Stimulated activated CD8-positive, alpha-beta memory T cell treated with anti-CD3 and anti-CD28 coated beads, Interleukin-4, amount 100 ng/mL, for 4 hours (primary cell): ENCODE results near the gene AGA.

ENCODE experiments used
- DNase-seq, 2 donors: peaks; one replicate each; pipeline ENCODE4 v3.0.0-alpha.2; 2020; ENCODE audit warnings: low read depth in 2 of 2, low spot score in 1 of 2

AGA gene

GRCh38 chr4:177447417-177448004, 5.3 kb upstream of the AGA start:
- DNase-seq: no peak

- DNase-seq: no peak
Observed at GRCh38 chr4:177446586-177446985, 4.3 kb upstream of the AGA start.

DNA sequence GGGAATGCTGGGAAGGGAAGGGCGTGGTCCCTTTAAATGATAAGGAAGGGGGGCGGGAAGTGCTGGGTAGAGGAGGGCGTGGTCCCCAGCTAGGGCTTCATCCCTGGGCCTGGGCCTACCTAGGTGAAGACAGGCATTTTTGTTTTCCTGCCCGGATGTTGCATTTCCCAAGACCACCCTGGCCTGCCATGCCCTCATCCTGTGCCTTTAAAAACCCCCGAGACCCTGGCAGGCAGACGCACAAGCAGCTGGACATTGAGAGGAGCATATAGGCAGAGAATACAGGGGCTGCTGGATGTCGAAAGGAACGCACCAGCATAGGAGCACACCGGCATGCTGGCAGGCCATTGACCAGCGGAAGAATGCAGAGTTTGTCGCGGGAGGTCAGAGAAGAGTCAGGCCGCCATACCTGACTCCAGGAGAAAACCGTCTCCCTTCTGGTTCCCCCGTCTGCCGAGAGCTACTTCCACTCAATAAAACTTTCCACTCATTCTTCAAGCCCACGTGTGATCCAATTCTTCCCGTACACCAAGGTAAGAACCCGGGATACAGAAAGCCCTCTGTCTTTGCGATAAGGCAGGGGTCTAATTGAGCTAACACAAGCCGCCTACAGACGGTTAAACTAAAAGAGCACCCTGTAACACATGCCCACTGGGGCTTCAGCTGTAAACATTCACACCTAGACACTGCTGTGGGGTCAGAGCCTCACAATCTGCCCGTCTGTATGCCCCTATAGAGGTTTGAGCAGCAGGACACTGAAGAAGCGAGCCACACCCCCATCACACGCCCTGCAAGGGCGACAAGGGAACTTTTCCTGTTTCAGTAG, 2.9 kb upstream of the AGA start:
- DNase-seq: no peak

GRCh38 chr4:177441061-177441802, 1.0 kb downstream of the AGA start:
- DNase-seq: no peak

GRCh38 chr4:177436456-177436855, 5.8 kb downstream of the AGA start:
- DNase-seq: no peak

DNA sequence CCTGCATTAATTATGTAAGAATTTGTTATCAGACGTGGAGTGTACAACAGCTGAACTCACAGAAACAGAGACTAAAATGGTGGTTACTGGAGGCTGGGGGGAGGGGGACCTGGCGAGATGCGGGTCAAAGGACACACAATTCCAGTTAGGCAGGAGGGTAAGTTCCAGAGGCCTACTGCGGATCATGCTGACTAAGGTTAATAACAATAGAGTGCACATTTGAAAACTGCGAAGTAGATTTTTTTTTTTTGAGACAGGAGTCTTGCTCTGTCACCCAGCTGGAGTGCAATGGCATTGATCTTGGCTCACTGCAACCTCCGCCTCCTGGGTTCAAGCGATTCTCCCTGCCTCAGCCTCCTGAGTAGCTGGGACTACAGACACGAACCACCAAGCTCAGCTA, 7.6 kb downstream of the AGA start:
- no peak for DNase-seq

- no peak for DNase-seq
Observed at GRCh38 chr4:177427192-177427591, 15.0 kb downstream of the AGA start.

- DNase-seq: no peak
Observed at GRCh38 chr4:177419434-177419833, 22.8 kb downstream of the AGA start.

- DNase-seq: no peak
Observed at GRCh38 chr4:177413656-177414055, 28.6 kb downstream of the AGA start.

DNA sequence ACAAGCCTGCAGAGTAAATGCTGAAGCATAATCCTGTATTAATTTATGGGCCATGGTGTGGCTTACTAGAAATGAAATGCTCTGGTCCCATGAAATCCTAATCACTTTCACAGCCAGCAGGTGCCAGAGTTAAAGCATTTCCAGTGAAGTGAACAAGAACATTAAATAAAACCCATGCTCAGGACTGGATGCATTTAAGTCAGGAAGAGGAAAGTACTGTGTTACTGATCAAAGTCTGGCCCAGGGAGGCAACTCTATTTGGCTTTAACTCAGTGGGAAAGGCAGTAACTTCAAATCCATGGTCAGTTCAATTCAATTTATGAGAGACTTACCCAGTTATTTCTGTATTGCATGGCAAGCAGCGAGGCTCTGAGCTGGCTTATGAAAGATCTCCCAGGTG, 29.2 kb downstream of the AGA start:
- no peak for DNase-seq

DNA sequence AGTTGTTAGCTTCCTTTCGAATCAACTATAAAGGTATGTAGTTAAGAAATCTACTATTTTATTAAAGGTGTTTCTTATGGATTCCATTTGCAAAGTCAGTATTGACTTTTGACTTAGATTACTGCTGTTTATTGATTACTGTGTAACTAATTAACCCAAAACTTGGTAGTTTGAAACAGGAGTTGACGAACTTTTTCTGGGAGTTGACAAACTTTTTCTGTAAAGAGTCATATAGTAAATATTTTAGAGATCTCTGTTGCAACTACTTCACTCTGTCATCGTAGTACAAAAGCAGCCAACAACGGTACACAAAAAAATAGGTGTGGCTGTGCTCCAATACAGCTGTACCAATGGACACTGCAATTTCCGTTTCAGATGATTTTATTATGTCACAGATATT, 30.2 kb downstream of the AGA start:
- DNase-seq: no peak

- DNase-seq: no peak
Observed at GRCh38 chr4:177410566-177410965, 31.7 kb downstream of the AGA start.

DNA sequence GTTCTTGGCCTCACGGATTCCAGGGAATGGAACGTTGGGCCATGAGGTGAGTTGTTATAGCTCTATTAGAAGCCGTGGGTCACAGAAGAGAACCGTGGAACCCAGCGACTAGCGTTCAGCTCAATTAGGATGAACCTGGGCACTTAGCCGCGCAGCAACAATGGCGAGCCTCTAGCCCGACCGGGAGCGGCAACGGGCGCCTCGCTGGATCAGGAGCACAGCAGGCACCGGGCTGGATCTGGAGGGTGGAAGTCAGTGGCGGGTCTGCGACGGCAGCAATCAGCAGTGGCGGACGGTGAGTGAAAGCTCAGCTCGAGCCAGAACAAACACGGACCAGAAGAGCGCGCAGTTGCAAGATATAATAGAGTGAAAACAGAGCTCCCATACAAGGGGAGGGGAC, 34.2 kb downstream of the AGA start:
- no peak for DNase-seq

- DNase-seq: no peak
Observed at GRCh38 chr4:177405508-177405907, 36.7 kb downstream of the AGA start.

GRCh38 chr4:177404986-177405385, 37.3 kb downstream of the AGA start:
- no peak for DNase-seq

DNA sequence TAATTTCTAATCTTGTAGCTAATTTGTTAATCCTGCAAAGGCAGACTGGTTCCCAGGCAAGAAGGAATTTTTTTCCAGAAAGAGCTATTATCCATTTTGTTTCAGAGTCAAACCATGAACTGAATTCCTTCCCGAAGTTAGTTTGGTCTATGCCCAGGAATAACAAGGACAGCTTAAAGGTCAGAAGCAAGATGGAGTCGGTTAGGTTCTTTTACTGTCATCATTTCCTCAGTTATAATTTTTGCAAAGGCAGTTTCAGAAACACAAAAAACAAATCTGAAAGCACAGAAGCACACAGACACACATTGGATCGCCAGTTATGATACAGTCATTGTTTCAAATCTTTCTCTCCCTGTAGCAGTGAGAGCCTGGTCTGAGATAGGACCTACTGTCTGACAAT, 37.9 kb downstream of the AGA start:
- DNase-seq: no peak

DNA sequence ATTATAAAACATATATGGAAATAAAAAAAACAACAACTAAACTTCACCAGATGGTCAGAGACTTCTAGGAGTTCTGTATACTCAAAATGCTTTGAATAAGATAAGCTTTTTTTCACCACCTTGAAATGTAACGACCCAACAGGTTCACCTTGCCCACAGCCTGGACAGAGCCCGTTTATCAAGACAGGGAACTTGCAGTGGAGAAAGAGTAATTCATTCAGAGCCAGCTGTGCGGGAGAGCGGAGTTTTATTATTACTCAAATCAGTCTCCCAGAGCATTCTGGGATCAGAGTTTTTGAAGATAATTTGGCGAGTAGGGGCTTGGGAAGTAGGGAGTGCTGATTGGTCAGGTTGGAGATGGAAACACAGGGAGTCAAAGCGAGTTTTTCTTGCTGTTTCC, 38.5 kb downstream of the AGA start:
- no peak for DNase-seq

DNA sequence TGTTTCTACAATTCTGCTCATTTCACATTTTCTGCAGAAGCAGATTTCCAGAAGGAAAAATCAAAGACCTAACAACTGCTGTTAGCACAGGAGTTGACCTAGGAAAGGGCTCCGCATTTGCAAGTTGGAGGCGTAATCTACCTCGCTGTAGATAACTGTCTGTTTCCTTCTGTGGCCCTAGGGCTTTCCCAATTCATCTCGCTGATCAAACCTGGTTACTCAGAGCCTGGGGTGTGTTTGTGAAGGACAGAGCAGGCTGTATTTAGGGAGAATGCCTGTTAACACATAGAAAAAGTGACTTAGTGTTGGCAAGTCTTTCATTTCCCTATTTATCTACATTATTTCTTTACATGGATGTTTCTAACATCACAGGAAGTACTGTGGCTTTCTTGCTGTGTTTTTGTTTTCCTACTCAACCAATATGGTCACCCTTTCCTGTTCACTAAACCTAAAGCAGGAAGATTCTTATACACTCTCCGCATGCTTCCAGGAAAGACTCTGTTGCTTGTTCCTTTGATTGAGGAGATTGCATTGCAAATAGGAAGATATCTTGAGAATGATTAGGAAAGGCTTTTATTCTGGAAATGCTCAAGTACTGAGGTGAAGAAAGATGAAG, 40.5 kb downstream of the AGA start:
- no peak for DNase-seq

DNA sequence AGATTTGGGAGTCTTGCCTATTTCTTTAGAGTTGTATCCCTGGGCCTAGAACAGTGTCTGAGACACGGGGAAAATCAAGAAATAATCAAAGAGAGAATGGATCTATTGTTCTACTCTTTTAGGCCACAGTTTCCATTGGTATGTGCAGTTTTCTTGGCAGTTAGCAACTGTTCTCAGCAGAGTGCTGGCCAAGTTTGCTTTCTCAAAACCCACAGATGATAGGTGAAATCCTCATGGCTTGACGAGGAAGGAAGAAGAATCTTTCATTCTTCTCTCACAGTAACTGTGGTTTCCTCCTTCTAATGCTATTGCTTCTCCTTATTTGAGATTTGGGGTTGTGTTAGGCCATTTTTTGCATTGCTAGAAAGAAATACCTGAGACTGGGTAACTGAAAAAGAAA, 42.2 kb downstream of the AGA start:
- no peak for DNase-seq

- no peak for DNase-seq
Observed at GRCh38 chr4:177396352-177396751, 45.9 kb downstream of the AGA start.

GRCh38 chr4:177393236-177393635, 49.0 kb downstream of the AGA start:
- DNase-seq: no peak

- no peak for DNase-seq
Observed at GRCh38 chr4:177391953-177392352, 50.3 kb downstream of the AGA start.
